GM21526 (cell line): ENCODE data around the gene PLPPR5.
"Not testable (repeated sequence)": the region's sequence is repeated elsewhere in the genome, so short reads cannot be mapped to it uniquely, and the experiment has no call there.

Source experiments
- ATAC-seq: cut with Tn5 transposase; IDR thresholded peaks from one replicate; pipeline ENCODE4 v1.9.1; 2021; ENCODE audit warnings: moderate library complexity; ENCODE audit not compliant: unreplicated experiment, low FRiP score

The PLPPR5 gene

DNA sequence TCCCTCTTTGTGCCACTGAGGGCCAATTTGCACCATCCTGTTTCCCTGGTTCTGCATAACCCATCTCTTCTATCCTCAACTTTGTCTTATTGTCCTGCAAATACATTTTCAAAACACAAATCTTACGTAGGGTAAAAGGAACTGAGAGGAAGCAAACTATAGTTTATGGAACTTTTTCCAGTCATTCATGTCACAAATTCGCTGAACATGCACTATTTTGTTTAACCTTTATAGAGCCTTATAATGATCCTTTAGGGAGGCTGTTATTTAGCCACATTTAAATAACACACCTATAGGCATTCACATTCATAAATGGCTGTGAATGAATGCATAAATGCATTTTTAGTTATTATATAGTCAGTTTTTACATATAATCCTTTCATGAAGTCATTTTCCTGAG is 85.0 kb downstream of the PLPPR5 start:
- ATAC-seq, result no peak

DNA sequence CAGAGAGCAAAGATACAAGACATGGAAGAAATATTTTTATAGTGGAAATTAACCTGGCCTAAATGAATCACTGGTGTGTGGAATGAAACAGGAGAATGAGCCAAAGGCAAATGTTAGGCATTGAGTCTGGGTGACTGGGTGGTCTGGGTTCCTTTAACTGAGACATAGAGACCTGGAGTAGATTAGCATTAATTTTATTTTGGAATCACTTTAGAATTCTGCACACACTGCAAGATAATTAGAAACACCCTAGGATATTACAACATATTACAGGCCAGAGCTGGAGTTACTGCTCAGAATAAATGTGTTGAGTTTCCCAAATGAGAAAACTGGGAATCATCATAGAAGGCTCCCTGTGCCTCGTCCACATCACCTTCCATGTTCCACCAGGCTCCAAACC is 85.5 kb downstream of the PLPPR5 start:
- ATAC-seq, result no peak

DNA sequence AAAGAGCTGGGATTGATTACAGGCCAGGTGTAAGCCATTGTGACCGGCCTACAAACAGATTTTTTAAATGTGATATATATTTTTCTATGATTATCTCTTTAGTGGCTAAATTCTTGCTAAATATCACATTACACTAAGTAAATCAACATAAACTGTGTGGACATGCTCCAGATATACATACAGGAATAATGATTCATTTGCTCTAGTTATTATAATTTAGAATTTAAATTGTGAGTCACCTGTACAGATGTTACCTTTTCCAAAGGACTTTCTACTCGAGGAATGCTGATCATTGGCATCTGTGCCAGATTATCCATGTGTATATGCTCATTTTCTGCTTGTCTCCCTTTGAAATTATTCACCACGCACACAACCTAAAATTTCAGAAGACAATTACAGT is 90.1 kb downstream of the PLPPR5 start:
- ATAC-seq, result no peak

DNA sequence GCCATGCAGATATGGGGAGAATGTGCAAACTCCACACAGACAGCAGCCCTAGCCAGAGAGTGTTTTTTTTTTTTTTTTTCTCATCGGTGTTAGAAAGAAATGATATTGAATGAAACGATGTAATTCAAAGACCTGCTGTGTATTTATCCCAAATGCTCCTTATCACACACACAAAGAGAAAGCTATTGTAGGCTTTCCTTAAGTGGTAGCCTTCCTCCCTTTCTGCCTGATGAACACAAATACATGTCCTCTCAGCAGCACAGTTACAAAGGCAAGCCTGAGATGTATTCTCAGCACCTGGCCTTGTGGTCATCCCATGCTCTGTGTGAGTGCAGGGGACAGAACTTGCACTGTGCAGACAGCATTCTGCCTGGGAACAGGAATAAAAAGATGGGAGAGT is 93.8 kb downstream of the PLPPR5 start:
- no peak for ATAC-seq

DNA sequence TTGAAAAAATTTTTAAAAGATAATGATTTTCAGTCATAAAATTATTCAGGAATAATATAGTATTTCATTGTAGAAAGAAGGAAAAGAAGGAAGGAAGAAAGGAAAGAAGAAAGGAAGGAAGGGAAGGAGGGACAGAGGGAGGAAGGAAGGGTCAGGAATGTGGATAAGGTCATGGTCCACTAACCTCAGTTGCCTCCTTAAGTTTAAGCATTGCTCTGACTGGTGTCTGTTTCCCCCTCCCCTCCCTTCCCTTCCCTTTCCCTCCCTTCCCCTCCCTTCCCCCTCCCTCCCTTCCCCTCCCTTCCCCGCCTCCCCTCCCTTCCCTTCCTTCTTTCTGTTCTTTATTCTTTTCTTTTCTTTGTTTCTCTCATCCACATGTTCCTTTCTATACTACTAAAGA is 95.7 kb downstream of the PLPPR5 start:
- ATAC-seq, result no peak

DNA sequence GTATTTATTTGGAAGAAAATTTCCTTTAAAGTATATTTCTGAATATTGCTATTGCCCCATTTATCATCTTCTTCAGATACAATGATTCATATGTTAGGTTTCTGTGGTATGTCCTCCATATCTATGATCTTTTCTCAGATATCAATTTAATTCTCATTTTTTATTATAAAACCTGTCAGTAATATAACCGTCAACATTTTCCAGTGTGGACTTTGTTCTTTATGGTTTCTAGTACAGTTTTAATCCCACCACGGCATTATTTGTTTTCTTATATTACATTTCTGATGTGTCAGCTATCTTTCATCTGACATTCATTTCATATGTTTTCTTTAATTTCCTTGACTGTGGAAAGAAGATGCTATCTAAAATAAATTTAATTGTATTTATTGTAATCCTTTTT is 97.9 kb downstream of the PLPPR5 start:
- no peak for ATAC-seq

DNA sequence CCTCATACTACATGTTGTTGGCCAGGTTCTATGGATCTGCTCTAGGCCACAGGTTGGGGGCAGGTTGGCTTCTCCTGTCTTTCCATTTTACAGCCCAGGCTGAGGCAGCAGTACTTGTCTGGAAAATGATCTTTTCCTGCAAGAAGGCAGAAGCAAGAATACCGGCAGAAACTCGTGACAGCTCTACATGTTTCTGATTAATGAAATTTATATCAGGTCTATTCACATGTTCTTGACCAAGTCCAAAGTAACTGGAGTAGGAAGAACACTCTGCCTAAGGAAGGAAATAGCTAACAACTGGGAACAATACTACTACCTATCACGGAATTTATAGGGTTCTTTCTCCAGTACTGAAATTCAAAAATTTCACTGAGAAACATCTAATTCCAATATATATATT is 98.3 kb downstream of the PLPPR5 start:
- no peak for ATAC-seq

DNA sequence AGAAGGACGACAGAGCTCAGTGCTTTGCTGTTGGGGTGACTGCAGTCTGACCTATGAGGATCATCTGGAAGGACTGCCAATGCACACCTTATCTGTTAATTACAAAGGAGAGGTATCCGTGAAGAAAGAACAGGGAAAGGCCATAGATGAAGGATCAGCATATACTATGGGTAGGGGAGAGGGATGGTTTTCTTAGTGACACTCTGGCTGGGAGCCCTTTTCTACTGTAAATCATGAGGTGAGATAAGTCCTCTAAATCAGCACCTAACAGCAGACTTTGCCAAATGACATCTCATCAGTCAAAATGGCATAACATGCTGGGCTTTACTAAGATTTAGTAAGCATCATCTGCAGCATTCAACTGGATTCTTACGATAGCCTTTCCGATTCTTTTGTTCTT is 100.0 kb downstream of the PLPPR5 start:
- no peak for ATAC-seq

DNA sequence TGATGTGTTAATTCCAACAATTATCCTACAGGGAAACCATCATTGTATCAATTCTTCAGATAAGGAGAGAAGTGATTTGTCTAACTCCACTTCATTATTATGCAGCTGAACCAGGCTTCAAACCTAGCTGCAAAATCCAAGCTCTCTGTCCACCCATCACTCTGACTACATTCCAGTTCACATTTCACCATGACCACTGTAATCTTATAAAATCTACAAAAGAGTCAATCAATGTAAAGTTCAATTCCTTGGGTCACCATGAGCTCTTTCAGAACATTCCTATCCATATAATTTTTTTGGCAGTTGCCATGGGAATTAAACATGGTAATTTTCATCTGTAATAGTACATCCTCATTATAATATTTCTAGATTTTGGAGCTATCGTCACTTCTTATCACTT is 100.9 kb downstream of the PLPPR5 start:
- no peak for ATAC-seq

DNA sequence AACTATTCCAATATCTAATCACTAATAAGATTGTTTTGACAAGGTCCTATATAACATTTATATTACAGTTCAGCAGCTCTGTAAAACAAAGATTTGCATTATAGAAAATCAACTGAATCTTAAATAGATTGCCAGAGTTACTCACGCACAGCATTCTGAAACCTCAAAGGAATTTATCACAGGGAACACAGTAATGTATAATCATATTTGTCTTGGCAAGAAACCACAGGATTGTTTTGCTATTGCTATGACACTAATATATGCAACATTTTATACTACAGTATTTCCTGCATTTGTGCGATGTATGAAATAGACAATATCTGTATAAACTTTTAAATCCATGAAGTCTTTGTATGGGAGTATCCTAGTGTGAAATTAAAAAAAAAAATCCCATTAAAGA is 101.4 kb downstream of the PLPPR5 start:
- ATAC-seq, result no peak

DNA sequence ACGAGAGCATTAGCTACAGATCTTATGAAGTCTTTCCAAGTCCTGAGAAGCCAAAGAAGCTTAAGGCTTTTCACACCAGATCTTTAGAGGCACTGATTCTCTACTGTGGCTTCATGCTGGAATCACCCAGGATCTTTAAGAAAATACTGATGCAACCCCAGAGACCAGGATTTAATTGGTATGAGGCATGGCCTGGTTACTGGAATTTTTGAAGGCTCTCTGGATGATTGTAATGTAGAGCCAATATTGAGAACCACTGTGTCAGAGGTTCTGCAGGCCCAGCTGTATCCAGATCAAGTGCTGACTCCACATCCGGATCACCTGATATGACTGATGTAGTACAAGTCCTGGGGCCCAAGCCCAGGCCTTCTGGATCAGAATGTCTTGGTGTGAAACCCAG is 105.7 kb downstream of the PLPPR5 start:
- no peak for ATAC-seq

DNA sequence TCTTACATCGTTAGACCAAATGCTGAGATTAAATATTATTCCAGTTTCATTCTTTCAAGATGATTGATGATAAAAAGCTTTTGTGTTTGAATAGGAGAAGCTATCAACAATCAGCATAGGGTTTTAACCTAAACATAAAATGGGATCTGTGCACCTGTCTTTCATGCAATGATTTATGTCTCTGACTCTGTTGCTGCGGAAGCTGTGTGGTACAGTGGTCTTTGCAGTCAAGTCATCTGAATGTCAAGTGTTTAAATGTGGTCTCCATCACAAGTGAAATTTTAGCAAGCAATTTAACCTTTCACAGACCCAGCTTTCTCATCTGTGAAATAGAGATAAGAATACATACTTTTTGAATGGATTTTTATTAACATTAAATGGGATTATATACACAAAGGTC is 107.2 kb downstream of the PLPPR5 start:
- ATAC-seq, result no peak

DNA sequence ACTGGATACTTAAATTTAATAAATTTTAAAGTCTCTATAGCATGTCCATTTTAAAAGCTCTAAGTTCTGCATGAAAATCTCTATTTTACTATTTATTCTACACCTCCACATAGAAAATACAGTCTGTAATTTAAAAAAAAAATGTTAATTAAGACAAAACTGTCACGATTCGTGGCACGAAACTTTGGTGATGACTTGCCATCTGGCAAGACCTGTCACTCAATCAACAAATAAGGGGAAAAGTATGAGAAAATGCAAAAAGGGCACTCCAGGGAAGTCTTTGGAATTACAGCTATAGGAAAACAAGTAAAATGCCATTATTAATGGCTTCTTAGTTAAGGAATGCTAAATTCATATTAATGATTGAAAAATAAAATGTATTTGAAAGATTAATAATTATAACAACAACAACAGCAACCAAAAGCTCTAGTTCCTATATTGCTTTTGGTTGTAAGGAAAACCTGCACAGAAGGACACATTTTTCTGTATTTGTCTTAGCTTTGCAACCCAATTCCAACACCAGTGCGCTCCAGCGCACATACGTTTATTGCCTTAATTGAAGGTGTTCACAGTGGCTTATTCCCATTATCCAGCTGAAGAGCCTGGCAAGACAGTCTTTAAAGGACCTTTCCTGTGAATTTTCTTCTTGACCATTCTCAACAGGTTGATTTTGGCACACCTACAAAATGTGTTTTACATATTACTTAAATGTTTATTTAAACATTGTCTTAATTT is 107.8 kb downstream of the PLPPR5 start:
- ATAC-seq, result no peak

DNA sequence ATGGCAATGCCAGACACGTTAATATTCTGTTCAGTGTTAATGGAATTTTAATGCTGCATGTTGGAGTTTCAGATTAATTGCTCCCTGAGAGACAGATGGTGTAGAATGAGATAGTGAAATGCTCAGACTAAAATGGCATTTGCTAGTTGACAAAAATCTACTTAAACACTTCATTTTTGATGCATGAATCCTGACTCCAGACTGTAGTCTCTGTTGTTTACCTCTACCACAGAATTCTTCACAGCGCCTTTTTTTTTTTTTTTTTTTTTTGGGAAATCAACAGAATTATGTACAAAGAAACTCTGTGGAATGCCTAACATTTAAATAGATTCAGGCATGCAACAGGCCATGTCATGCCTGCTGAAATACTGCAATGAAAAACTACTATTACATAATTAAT is 111.3 kb downstream of the PLPPR5 start:
- no peak for ATAC-seq

DNA sequence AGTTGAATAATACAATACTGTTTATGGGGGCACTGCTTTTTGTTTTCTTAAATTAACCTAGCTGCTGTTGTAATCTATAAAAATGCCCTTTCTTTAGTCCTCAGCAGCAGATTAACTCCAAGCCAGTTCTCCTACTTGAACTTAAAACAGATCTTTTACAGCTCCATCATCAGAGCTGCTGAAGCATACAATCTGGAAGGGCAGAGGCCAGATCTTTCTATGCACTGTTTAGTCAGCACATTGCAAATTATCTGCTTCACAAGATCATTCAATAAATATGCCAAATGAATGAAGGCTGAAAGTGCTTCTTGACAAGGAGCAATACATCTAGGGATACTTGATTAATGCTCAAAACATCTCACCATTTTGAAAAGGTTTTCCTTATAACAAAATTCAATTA is 115.8 kb downstream of the PLPPR5 start:
- no peak for ATAC-seq

DNA sequence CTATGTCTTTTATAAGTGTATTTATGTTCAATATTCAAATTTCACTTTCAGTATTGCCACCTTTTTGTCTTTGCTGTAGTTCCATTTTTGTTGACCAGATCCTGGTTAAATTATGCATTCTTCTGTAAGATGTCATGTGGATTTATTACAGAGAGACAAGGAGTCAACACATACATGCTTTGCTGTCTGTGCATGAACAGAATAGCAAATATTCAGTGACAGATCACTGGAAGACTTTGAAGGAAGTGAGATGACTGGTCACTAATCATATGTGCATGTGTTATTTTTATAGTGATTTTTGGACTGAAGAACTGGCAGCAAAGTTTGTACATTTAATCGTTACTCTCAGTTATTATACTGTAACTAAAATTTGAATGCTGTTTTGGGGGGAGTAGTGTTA is 117.2 kb downstream of the PLPPR5 start:
- no peak for ATAC-seq

DNA sequence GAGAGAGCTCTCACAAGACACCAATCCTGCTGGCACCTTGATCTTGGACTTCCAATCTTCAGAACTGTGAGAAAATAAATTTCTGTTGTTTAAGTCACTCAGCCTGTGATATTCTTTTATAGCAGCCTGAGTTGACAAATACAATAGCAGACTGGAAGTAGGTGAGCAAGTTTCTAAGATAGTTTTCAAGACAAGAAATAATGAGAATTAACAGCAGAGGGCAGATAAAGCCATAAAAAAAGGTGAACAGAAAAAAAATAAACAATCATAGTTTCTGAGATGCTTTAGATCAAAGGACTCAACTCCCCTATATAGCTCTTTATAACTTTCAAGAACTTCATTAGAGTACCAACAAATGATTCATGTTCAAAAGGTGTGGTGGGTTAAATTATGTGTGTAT is 119.8 kb downstream of the PLPPR5 start:
- no peak for ATAC-seq

DNA sequence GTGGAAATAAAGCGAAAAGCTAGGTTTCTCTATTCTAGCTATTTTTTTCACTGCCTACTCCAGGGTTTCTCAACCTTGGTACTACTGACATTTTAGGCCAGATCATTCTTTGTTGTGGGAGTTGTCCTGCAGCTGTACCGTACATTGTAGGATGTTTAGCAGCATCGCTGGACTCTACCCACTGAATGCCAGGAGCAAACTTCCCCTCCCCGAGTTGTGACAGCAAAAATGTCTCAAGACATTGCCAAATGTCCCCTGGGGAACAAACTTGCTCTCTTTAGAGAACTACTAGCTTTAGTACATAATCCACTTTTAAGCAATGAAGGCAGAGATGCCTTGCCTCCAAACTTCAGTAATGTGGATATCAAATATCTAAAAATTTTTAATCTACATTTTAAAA is 122.8 kb downstream of the PLPPR5 start:
- no peak for ATAC-seq

DNA sequence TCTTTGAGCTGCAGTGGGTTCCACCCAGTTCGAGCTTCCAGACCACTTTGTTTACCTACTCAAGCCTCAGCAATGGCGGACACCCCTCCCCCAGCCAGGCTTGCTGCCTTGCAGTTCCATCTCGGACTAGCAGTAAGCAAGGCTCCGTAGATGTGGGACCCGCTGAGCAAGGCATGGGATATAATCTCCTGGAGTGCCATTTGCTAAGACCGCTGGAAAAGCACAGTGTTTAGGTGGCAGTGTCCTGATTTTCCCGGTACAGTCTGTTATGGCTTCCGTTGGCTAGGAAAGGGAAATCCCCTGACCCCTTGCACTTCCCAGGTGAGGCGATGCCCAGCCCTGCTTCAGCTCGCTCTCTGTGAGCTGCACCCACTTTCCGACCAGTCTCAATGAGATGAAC is 123.4 kb downstream of the PLPPR5 start:
- ATAC-seq, result not testable (repeated sequence)

DNA sequence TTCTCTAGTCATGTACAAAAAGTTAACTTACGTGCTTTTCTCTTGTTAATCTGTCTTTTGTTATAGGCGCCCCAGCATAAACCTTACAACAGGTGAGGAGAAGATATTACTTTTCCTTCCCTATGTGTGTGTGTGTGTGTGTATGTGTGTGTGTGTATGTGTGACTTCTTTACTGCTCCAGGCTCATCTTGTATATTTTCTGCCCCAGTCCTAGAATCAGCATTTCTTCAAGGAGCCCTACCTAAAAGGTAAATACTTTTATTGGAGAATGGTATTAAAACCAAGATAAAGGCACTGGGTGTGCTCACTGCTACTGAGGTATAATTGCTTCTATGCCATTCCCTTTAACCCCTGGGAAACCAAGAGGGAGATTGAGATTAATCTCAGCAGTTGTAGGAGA is 129.8 kb downstream of the PLPPR5 start:
- ATAC-seq, result no peak

DNA sequence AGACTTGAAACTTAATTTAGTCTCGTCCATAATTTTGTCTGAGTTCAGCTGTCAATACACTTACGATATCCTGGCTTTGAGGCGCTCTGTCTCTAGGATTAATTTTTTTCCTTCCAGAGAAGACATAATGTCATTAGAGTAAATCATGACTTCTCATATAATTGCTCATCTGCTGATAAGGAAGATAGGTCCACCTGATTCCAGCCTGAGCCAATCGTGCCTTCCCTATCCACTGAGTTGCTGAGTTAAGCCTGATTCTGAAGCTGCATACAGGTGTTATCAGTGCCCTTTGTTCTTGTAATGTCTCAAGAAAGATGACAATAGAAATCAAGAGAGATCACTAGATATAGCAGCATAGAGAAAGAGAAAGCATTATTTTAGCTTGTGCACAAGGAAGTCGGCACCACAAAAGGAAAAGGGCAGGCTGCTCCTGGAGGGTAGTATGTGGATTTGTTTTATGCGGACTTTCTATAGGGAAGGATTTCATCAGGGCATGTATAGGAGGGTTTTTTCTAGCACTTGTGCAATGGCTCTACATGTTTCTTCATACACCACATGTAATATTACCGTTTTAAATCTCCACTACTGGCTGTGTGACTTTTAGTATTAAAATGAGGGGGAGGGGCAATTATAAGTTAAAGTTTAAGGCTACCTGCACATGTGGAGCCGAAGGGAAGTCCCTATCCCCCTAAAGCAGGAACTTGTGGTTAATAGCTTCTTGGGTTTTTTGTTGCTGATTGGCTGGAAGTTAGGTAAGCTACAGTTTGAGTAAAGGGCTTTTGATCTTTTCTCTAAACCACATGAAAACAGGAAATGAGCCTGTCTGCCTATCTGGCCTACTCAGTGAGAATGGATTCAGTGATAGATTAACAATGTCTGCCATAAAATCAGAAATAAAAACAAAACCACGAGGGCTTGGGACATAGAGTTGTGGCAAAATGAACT is 133.4 kb downstream of the PLPPR5 start:
- peak; percentile 99 for ATAC-seq

DNA sequence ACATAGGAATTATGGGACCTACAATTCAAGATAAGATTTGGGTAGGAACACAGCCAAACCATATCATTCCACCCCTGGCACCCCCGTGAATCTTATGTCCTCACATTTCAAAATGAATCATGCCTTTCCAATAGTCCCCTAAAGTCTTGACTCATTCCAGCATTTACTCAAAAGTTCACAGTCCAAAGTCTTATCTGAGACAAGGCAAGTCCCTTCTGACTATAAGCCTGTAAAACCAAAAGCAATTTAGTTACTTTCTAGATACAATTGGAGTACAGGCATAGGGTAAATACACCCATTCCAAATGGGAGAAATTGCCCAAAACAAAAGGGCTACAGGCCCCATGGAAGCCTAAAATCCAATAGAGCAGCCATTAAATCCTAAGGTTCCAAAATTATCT is 138.9 kb downstream of the PLPPR5 start:
- ATAC-seq, result no peak
